Hepatocyte (in vitro differentiated cells): ENCODE data around the gene SRGAP2C.
"Not testable (repeated sequence)": the region's sequence is repeated elsewhere in the genome, so short reads cannot be mapped to it uniquely, and the experiment has no call there.

Source experiments
- EZH2 ChIP-seq: fragments of 200-600 bp; sonication (generic); IDR thresholded peaks from 2 replicates; pipeline ENCODE4 v1.6.1; 2016; ENCODE audit warnings: antibody characterized with exemption, mild to moderate bottlenecking, borderline replicate concordance
- EZH2phosphoT487 ChIP-seq: fragments of 200-600 bp; sonication (generic); IDR thresholded peaks from one replicate; pipeline ENCODE4 v1.6.1; 2018; ENCODE audit warnings: antibody characterized with exemption, mild to moderate bottlenecking, low read depth, moderate library complexity; ENCODE audit not compliant: unreplicated experiment, severe bottlenecking
- TF ChIP-seq, protein P1 (sequence below): fragments of 200-600 bp; sonication (generic); IDR thresholded peaks from 2 replicates; pipeline ENCODE4 v1.5.1; 2016; ENCODE audit warnings: antibody characterized with exemption, mild to moderate bottlenecking; ENCODE audit not compliant: poor library complexity

DNA sequence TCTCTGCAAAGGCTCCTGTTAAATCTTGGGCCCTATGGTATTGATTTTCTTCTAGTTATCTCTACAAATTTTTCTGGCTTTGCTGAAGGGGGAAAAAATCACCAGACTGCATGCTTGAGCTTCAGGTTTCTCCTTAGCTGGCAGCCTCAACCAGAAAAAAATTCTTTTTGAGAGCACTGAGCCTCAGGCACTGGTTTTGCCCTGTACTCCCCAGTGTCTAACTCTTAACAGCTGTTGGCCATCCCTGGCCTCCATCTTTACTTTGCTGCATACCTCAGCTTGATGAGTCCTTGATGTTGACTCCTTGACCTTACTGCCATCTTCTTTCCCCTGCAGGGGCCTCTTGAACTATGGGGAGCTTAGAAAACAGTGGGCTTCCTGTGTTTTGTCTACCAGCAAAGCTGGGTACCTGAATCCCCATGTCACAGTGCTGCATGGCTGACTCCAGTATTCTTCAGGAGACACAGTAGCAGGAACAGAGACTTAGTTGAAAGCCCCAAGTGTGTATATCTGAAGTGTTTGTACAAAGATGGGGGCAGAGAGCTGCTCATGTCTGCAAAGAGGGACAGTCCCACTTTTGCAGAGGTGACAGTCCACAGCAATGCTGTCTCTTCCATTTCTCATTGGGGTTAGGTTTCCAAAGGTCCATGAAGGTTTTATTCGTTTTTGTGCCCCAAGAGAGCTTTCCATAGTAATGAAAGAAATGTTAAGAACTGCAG lies 31.1 kb downstream of the SRGAP2C start:
- TF ChIP-seq EZH2, EZH2phosphoT487: not testable (repeated sequence)
- TF ChIP-seq, protein P1, sequence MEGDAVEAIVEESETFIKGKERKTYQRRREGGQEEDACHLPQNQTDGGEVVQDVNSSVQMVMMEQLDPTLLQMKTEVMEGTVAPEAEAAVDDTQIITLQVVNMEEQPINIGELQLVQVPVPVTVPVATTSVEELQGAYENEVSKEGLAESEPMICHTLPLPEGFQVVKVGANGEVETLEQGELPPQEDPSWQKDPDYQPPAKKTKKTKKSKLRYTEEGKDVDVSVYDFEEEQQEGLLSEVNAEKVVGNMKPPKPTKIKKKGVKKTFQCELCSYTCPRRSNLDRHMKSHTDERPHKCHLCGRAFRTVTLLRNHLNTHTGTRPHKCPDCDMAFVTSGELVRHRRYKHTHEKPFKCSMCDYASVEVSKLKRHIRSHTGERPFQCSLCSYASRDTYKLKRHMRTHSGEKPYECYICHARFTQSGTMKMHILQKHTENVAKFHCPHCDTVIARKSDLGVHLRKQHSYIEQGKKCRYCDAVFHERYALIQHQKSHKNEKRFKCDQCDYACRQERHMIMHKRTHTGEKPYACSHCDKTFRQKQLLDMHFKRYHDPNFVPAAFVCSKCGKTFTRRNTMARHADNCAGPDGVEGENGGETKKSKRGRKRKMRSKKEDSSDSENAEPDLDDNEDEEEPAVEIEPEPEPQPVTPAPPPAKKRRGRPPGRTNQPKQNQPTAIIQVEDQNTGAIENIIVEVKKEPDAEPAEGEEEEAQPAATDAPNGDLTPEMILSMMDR: not testable (repeated sequence)
